Urinary bladder (tissue), 4 donors: ENCODE results near the gene DYNLT4. TPM values are rescaled to one million over a fixed set of nuclear protein-coding genes. Genes with fewer than 3 reads are reported as not detected.
"Not testable (repeated sequence)": the region's sequence is repeated elsewhere in the genome, so short reads cannot be mapped to it uniquely, and the experiment has no call there.

Experiments
- DNase-seq: peaks from one replicate; pipeline ENCODE4 v3.0.0-alpha.2; 2015; ENCODE audit errors: extremely low spot score
- H3K27ac ChIP-seq: one replicate; pipeline ENCODE4 v1.5.1; 2013; ENCODE audit warnings: low read depth, mild to moderate bottlenecking, moderate library complexity
- H3K36me3 ChIP-seq: one replicate; pipeline ENCODE4 v1.6.1; 2013; ENCODE audit warnings: mild to moderate bottlenecking, moderate library complexity; ENCODE audit not compliant: insufficient read depth
- H3K4me1 ChIP-seq: one replicate; pipeline ENCODE4 v1.6.1; 2013; ENCODE audit warnings: mild to moderate bottlenecking, moderate library complexity; ENCODE audit not compliant: insufficient read depth
- H3K4me3 ChIP-seq: one replicate; pipeline ENCODE4 v1.5.1; 2013; ENCODE audit warnings: low read depth, low read length
- WGBS: extraction: QIAGEN DNeasy Blood & Tissue Kit; methylation state at CpG from one replicate; pipeline ENCODE4 v1.1.7; 2013; 5-methylcytosine and 5-hydroxymethylcytosine counted together
- polyA plus RNA-seq: library from polyadenylated mRNA; stranded (reverse); fragments of 200-250 nt; gene quantifications from one replicate; pipeline ENCODE4 v1.2.3, GENCODE V29; 2013
- total RNA-seq: library from RNA; depleted of rRNA; stranded (reverse); fragments of >200 nt; gene quantifications from one replicate; pipeline ENCODE4 v1.2.3, GENCODE V29; 2014
- donor health status: healthy with polysubstance abuse.
- donor health status: healthy.

DYNLT4 gene
- total and polyA plus RNA-seq, 2 donors: 0.35 TPM; not detected in 1

DNA sequence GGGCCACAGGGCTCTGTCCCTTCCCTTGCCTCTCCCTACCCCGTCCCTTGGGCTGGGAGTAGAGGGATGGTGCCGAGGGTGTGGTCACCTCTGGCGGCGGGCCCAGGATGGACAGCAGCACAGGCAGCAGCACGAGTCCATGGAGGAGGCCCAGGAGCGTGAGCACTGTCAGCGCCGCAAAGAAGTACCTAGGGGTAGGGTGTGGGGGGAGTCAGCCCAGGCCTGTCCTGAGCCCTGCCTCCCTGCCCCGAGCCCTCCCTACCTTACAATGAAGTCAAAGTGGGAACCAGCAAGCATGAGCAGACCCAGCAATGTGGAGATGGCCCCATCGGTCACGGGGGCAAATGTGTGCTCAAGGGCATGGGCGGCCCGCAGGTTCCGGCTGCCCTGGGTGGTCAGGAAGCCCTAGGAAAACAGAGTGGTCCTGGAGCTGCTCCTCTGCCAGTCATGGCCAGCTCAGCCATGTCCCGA is 15.9 kb upstream of the DYNLT4 start:
- Histone ChIP-seq H3K4me1 (peaks cover 3% of the 10 kb centered on the region), H3K36me3 (no peaks in the 10 kb centered on the region), H3K4me3 (no peak overlapping the region), H3K27ac (no peak overlapping the region)
- WGBS: 73% methylated on average over 15 of the region's 15 CpGs
- DNase-seq: no peak

- 87% methylated on average over 6 of the region's 6 CpGs for WGBS
- Histone ChIP-seq H3K4me3 (no peak overlapping the region), H3K4me1 (peaks cover 3% of the 10 kb centered on the region), H3K36me3 (no peaks in the 10 kb centered on the region), H3K27ac (no peak overlapping the region)
- DNase-seq: no peak
Observed at GRCh38 chr1:44822131-44822701, 15.1 kb upstream of the DYNLT4 start.

- peaks cover 3% of the 10 kb centered on the region for H3K4me1 ChIP-seq
- WGBS: 87% methylated on average over 9 of the region's 9 CpGs
- no peak for DNase-seq
- no peak overlapping the region for H3K4me3 ChIP-seq
- H3K27ac ChIP-seq: no peak overlapping the region
- no peaks in the 10 kb centered on the region for H3K36me3 ChIP-seq
Observed at GRCh38 chr1:44821240-44821715, 14.1 kb upstream of the DYNLT4 start.

DNA sequence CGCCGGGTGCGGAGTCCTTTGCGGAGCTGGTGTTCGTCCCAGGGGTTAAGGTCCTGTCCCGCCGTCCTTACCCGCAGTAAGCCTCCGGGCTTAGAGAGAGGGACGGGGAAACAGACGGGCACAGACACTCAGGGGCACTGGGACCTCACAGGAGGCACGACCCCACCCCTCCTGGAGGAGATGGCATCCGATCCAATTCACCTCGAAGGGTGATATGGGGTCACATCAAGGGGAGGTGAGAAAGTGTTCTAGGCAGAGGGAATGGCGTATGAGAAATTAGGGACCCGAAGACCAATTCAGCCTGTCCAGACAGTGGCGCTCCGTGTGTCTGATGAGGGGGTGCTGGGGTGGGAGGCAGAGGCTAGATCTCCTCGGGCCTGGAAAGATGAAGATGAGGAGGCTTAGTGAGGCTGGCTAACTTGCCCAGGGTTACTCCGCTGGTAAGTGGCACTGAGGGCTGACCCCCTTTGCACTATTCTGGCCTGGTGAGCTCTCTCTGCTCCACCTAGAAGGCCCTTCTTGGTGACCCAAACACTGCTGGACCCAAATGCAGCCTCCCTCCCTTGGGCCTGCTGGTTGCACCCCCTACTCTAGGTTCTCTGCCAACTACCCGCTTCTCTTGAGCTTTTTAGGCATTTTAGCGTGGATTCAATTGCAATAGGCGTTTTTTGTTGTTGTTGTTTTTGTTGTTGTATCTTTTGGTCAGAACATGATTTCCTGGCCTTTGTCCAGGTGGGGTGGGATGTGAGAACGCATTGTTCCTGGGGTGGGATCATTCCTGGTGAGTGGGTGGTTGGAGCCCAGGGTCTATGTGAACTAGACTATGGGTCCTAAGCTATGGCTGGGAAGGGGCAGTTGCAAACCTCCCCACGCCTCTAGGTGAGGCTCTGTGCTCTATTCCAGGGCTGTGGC is 13.4 kb upstream of the DYNLT4 start:
- H3K4me3 ChIP-seq: peak overlapping the region; percentile 45
- no peaks in the 10 kb centered on the region for H3K36me3 ChIP-seq
- no peak for DNase-seq
- peak overlapping the region; percentile 88 for H3K27ac ChIP-seq
- WGBS: 24% methylated on average over 25 of the region's 25 CpGs
- peaks cover 3% of the 10 kb centered on the region for H3K4me1 ChIP-seq

DNA sequence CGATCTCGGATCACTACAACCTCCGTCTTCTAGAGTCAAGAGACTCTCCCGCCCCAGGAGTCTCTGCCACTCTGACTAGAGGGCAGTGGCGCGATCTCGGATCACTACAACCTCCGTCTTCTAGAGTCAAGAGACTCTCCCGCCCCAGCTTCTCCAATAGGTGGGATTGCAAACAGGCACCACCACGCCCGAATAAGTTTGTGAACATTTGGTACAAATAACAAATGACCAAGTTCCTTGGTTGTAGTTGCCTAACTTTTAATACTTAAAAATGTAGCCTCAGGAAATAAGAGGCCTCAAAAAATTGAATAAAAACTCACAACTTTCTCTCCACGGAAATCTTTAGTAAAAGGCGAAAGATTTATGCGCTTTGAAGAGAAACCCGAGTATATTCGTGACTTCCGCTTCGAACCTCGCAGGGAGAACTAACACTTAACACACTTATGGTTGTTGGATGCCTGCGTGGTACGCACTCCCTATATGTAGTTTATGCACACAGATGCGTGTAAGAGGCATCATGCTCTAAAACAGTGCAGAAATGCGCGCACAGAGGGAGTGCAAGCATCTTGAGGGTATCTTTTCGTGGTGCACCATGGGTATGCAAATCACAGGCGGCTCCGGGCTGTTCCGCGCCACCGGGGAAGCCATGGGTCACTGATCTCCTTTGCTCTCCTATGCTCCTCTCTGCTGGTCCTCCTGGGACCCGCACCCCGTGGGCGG is 12.6 kb upstream of the DYNLT4 start:
- under 1% methylated on average over 33 of the region's 33 CpGs for WGBS
- Histone ChIP-seq H3K4me1 (peaks cover 3% of the 10 kb centered on the region), H3K27ac (peak overlapping the region; percentile 88), H3K4me3 (peak overlapping the region; percentile 45), H3K36me3 (no peaks in the 10 kb centered on the region)
- peak; percentile 89 for DNase-seq

DNA sequence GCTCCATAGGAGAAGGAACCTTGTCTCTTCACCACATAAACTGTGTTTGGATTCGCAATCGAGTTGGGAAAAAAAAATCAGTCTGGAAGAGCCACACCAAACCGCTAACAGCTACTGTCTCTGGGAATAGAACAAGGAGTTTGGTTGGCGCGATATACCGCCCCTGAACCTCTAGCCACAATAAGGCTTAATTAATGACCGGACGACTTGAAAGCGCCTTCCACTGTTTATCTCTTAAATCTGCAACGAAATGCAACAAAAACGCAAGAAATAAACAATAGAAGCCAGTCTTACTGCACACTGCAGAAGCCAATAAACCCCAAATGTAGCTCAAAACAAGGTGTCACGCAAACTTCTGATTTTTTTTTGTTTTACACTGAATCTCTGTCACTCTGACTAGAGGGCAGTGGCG is 12.1 kb upstream of the DYNLT4 start:
- no peaks in the 10 kb centered on the region for H3K36me3 ChIP-seq
- WGBS: 1% methylated on average over 13 of the region's 13 CpGs
- H3K27ac ChIP-seq: peak overlapping the region; percentile 88
- DNase-seq: no peak
- H3K4me3 ChIP-seq: no peak overlapping the region
- H3K4me1 ChIP-seq: peaks cover 3% of the 10 kb centered on the region

GRCh38 chr1:44817771-44818495 is 10.8 kb upstream of the DYNLT4 start:
- 94% methylated on average over 11 of the region's 11 CpGs for WGBS
- Histone ChIP-seq H3K27ac (no peak overlapping the region), H3K4me3 (no peak overlapping the region), H3K4me1 (peaks cover 3% of the 10 kb centered on the region), H3K36me3 (no peaks in the 10 kb centered on the region)
- no peak for DNase-seq

- H3K27ac ChIP-seq: no peak overlapping the region
- no peak for DNase-seq
- H3K4me3 ChIP-seq: no peak overlapping the region
- WGBS: 88% methylated on average over 2 of the region's 2 CpGs
- no peaks in the 10 kb centered on the region for H3K36me3 ChIP-seq
- peaks cover 3% of the 10 kb centered on the region for H3K4me1 ChIP-seq
Observed at GRCh38 chr1:44817307-44817706, 10.2 kb upstream of the DYNLT4 start.

DNA sequence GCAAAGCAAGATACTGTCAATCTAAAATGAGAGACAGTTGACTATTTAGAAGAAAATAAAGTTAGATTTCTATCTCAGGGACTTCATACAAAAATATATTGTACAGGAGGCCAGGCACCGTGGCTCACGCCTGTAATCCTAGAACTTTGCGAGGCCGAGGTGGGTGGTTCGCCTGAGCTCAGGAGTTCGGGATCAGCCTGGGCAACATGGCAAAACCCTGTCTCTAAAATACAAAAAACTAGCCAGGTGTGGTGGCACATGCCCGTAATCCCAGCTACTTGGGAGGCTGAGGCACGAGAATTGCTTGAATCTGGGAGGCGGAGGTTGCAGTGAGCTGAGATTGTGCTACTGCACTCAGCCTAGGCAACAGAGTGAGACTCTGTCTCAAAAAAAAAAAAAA is 8.8 kb upstream of the DYNLT4 start:
- not testable (repeated sequence) for H3K4me1 ChIP-seq, H3K36me3 ChIP-seq, H3K4me3 ChIP-seq, DNase-seq, H3K27ac ChIP-seq
- WGBS: 88% methylated on average over 9 of the region's 9 CpGs

DNA sequence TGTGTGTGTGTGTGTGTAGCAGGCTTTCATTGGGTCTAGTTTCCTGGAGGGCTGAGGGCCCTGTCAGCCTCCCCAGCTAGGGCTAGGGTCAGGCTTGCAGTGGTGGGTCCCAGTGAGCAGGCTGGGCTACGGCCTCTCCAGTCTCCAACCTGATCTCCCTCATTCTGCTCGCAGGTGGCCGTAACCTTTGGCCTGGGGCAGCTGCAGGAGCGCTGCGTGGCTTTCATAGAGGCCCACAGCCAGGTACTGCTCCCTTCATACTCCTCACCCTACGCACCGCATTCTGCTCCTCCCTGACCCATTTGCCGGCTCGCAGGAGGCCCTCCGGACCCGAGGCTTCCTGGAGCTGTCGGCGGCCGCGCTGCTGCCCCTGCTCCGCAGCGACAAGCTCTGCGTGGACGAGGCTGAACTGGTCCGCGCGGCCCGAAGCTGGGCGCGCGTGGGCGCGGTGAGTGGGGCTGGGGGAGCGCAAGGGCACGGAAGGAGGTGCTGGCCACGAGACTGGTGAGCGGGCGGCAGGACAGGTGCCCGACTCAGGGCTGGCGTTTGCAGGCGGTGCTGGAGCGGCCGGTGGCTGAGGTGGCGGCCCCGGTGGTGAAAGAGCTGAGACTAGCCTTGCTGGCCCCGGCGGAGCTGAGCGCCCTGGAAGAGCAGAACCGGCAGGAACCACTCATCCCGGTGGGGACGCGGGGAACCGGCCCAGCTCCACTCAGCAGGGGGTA is 5.8 kb upstream of the DYNLT4 start:
- Histone ChIP-seq H3K4me3 (peak overlapping the region; percentile 41), H3K36me3 (no peaks in the 10 kb centered on the region), H3K4me1 (no peaks in the 10 kb centered on the region), H3K27ac (no peak overlapping the region)
- 52% methylated on average over 48 of the region's 48 CpGs for WGBS
- DNase-seq: no peak

GRCh38 chr1:44811234-44811633 is 4.1 kb upstream of the DYNLT4 start:
- H3K27ac ChIP-seq: no peak overlapping the region
- H3K4me3 ChIP-seq: no peak overlapping the region
- DNase-seq: no peak
- H3K36me3 ChIP-seq: no peaks in the 10 kb centered on the region
- WGBS: 79% methylated on average over 8 of the region's 8 CpGs
- no peaks in the 10 kb centered on the region for H3K4me1 ChIP-seq

- not testable (repeated sequence) for H3K4me3 ChIP-seq, H3K4me1 ChIP-seq, H3K27ac ChIP-seq, H3K36me3 ChIP-seq, DNase-seq
- 89% methylated on average over 4 of the region's 4 CpGs for WGBS
Observed at GRCh38 chr1:44810762-44811105, 3.6 kb upstream of the DYNLT4 start.
